MCF 10A (cell line): ENCODE data around the gene CHIT1. TPM values are rescaled to one million over a fixed set of nuclear protein-coding genes. Genes with fewer than 3 reads are reported as not detected.

Experiments used
- BruUV-seq: library from RNA; stranded (reverse); fragments of 400-500 nt; replicated peaks from 2 replicates; lab custom pipeline; 2021; lab: Mats Ljungman, UMichigan
- CTCF ChIA-PET: fragments of 300-600 bp; sonication (Branson Sonifier 250); formaldehyde crosslinking; extraction: SDS; loops from one replicate; lab custom pipeline; 2021; ENCODE audit warnings: antibody characterized with exemption, inconsistent platforms; lab: Yijun Ruan, JAX
- POLR2A ChIA-PET: fragments of 300-600, 350-650 bp; sonication (Branson Sonifier 250); formaldehyde crosslinking; extraction: SDS; loops from one replicate; lab custom pipeline; 2020; ENCODE audit warnings: antibody characterized with exemption, inconsistent platforms; lab: Yijun Ruan, JAX
- DNase-seq: peaks from one replicate; pipeline ENCODE4 v3.0.0-alpha.2; 2018; ENCODE audit not compliant: unreplicated experiment
- H3K27ac Mint-ChIP-seq: one replicate; pipeline ENCODE4 v1.8.0; 2022; ENCODE audit warnings: mild to moderate bottlenecking, low read depth, mixed read lengths; ENCODE audit not compliant: unreplicated experiment
- H3K27me3 Mint-ChIP-seq: one replicate; pipeline ENCODE4 v1.8.0; 2022; ENCODE audit warnings: mixed read lengths; ENCODE audit not compliant: insufficient read depth, unreplicated experiment
- H3K36me3 Mint-ChIP-seq: one replicate; pipeline ENCODE4 v1.8.0; 2022; ENCODE audit warnings: mild to moderate bottlenecking, moderate library complexity, mixed read lengths; ENCODE audit not compliant: insufficient read depth, unreplicated experiment
- H3K4me1 Mint-ChIP-seq: one replicate; pipeline ENCODE4 v1.8.0; 2022; ENCODE audit warnings: mixed read lengths; ENCODE audit not compliant: insufficient read depth, unreplicated experiment
- H3K4me3 Mint-ChIP-seq: one replicate; pipeline ENCODE4 v1.8.0; 2022; ENCODE audit warnings: mild to moderate bottlenecking, moderate library complexity, mixed read lengths; ENCODE audit not compliant: unreplicated experiment
- H3K9me3 Mint-ChIP-seq: one replicate; pipeline ENCODE4 v1.8.0; 2022; ENCODE audit warnings: mixed read lengths; ENCODE audit not compliant: unreplicated experiment
- intact Hi-C: fragments of 100-400 bp; cut with micrococcal nuclease; formaldehyde crosslinking; loops from 2 replicates; pipeline ENCODE4 v1.14.1; 2022
- total RNA-seq: library from RNA; stranded (reverse); gene quantifications from 2 replicates; pipeline ENCODE4 v1.2.3, GENCODE V29; 2022
- TF ChIP-seq, protein P1 (sequence below): fragments of 200-600 bp; IDR thresholded peaks from one replicate; pipeline ENCODE4 v1.8.0; 2022; ENCODE audit warnings: antibody characterized with exemption, mild to moderate bottlenecking; ENCODE audit not compliant: unreplicated experiment

The CHIT1 gene
- total RNA-seq, 1 experiment from 2014 or later = not detected

GRCh38 chr1:203178821-203179666 lies 50.4 kb downstream of the CHIT1 start:
- no peak for DNase-seq
- intact Hi-C loops = no loop called here
- no peak overlapping the region for H3K27ac Mint-ChIP-seq
- no peaks in the 10 kb centered on the region for H3K36me3 Mint-ChIP-seq
- H3K4me3 Mint-ChIP-seq = no peak overlapping the region
- H3K9me3 Mint-ChIP-seq = no peaks in the 10 kb centered on the region
- TF ChIP-seq, protein P1, sequence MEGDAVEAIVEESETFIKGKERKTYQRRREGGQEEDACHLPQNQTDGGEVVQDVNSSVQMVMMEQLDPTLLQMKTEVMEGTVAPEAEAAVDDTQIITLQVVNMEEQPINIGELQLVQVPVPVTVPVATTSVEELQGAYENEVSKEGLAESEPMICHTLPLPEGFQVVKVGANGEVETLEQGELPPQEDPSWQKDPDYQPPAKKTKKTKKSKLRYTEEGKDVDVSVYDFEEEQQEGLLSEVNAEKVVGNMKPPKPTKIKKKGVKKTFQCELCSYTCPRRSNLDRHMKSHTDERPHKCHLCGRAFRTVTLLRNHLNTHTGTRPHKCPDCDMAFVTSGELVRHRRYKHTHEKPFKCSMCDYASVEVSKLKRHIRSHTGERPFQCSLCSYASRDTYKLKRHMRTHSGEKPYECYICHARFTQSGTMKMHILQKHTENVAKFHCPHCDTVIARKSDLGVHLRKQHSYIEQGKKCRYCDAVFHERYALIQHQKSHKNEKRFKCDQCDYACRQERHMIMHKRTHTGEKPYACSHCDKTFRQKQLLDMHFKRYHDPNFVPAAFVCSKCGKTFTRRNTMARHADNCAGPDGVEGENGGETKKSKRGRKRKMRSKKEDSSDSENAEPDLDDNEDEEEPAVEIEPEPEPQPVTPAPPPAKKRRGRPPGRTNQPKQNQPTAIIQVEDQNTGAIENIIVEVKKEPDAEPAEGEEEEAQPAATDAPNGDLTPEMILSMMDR = no peak
- POLR2A ChIA-PET = interaction anchor here (0.7 kb wide), 1 partner anchor 18 kb away, joined by 3 read pairs; no protein-coding TSS in a partner anchor
- H3K27me3 Mint-ChIP-seq = peaks cover 13% of the 10 kb centered on the region
- CTCF ChIA-PET = interaction anchor here (0.6 to 15.6 kb wide), 8 partner anchors 10 to 134 kb away, joined by 3 to 334 read pairs (median 4); no protein-coding TSS in a partner anchor
- H3K4me1 Mint-ChIP-seq = no peaks in the 10 kb centered on the region
- BruUV-seq = no TSS peak

DNA sequence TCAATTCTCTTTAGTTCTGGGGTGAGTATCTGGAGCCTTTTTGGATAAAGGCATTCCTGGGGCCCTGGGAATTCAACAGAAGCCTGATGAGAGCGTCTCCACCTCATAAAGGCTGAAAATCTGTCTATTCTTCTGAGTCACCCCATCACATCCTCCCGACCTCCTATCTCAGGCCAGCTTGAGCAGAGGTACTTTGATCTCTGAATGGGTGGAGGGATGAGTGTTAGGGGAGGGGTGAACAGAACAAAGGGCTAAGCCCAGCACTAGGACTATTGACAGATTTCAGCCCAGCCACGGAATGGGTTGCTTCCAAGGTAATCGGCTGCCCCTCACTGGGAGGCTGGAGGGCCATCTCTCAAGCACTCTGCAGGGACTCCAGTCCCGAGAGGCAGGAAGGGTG lies 51.4 kb downstream of the CHIT1 start:
- no TSS peak for BruUV-seq
- Mint-ChIP-seq H3K4me1 (no peaks in the 10 kb centered on the region), H3K27ac (no peak overlapping the region), H3K36me3 (no peaks in the 10 kb centered on the region), H3K27me3 (peaks cover 18% of the 10 kb centered on the region), H3K4me3 (no peak overlapping the region), H3K9me3 (no peaks in the 10 kb centered on the region)
- intact Hi-C loops = no loop called here
- DNase-seq = no peak
- TF ChIP-seq, protein P1 = no peak
- CTCF ChIA-PET = interaction anchor here (0.7 to 15.6 kb wide), 6 partner anchors 21 to 133 kb away, joined by 3 to 334 read pairs (median 6); no protein-coding TSS in a partner anchor
- POLR2A ChIA-PET = interaction anchor here (0.6 kb wide), 1 partner anchor 123 kb away, joined by 3 read pairs; no protein-coding TSS in a partner anchor

GRCh38 chr1:203177470-203178039 lies 51.9 kb downstream of the CHIT1 start:
- Mint-ChIP-seq H3K27me3 (peaks cover 18% of the 10 kb centered on the region), H3K27ac (no peak overlapping the region), H3K4me1 (no peaks in the 10 kb centered on the region), H3K36me3 (no peaks in the 10 kb centered on the region), H3K9me3 (no peaks in the 10 kb centered on the region), H3K4me3 (no peak overlapping the region)
- BruUV-seq = no TSS peak
- TF ChIP-seq, protein P1 = no peak
- ChIA-PET POLR2A (interaction anchor here (0.6 to 0.8 kb wide), 2 partner anchors 9 to 122 kb away, joined by 3 read pairs; partner anchors contain the start of gene CHI3L1), CTCF (interaction anchor here (0.7 to 15.6 kb wide), 5 partner anchors 8 to 133 kb away, joined by 3 to 334 read pairs (median 6); no protein-coding TSS in a partner anchor)
- intact Hi-C loops = no loop called here
- DNase-seq = peak; percentile 48

DNA sequence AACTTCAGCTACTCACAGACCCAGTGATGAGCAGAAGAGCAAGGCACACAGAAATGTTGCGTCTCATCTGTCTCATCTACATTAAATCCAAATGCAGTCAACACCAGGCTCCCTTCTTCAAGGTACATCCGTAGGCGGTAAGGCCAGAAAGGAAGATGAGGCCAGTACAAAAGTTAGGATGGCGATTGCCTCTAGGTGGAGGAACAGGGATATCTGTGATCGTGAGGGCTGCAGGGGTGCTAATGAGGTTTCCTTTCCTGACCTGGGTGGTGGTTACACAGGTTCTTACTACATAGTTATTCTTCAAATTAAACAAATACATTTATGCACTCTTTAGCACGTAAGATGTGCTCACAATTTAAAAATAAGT lies 52.5 kb downstream of the CHIT1 start:
- Mint-ChIP-seq H3K4me3 (no peak overlapping the region), H3K36me3 (no peaks in the 10 kb centered on the region), H3K27me3 (peaks cover 18% of the 10 kb centered on the region), H3K27ac (no peak overlapping the region), H3K4me1 (no peaks in the 10 kb centered on the region), H3K9me3 (no peaks in the 10 kb centered on the region)
- ChIA-PET CTCF (interaction anchor here (0.7 to 15.6 kb wide), 4 partner anchors 9 to 132 kb away, joined by 3 to 334 read pairs (median 4); no protein-coding TSS in a partner anchor), POLR2A (interaction anchor here (0.8 kb wide), 1 partner anchor 10 kb away, joined by 3 read pairs; the partner anchor contains the start of gene CHI3L1)
- TF ChIP-seq, protein P1 = no peak
- BruUV-seq = no TSS peak
- intact Hi-C loops = no loop called here
- no peak for DNase-seq
